Left lung (tissue), 10 donors: ENCODE results near the gene CBX8. TPM values are rescaled to one million over a fixed set of nuclear protein-coding genes. Genes with fewer than 3 reads are reported as not detected.

Experiments used
- ATAC-seq: fragments of 200-7000 bp; cut with Tn5 transposase; one replicate; pipeline ENCODE4 v1.9.1; 2020; ENCODE audit warnings: moderate library complexity
- DNase-seq, 4 donors: peaks; one replicate each; pipeline ENCODE4 v3.0.0-alpha.2; 2013 to 2020
- H3K27ac ChIP-seq, 2 donors: fragments of 200-600 bp; sonication (generic) in 1 of 2; one replicate each; pipeline versions ENCODE4 v1.5.0 to v1.8.0; 2020 to 2021
- H3K27me3 ChIP-seq, 2 donors: fragments of 200-600 bp; sonication (generic) in 1 of 2; one replicate each; pipeline versions ENCODE4 v1.5.0 to v1.8.0; 2020 to 2021
- H3K36me3 ChIP-seq, 2 donors: fragments of 200-600 bp; sonication (generic) in 1 of 2; one replicate each; pipeline versions ENCODE4 v1.5.0 to v1.8.0; 2020 to 2021
- H3K4me1 ChIP-seq, 2 donors: fragments of 200-600 bp; one replicate each; pipeline ENCODE4 v1.8.0; 2021
- H3K4me3 ChIP-seq, 2 donors: fragments of 200-600 bp; sonication (generic) in 1 of 2; one replicate each; pipeline versions ENCODE4 v1.5.0 to v1.8.0; 2020 to 2021; ENCODE audit warnings: mild to moderate bottlenecking in 1 of 2
- H3K9me3 ChIP-seq, 2 donors: fragments of 200-600 bp; sonication (generic) in 1 of 2; one replicate each; pipeline versions ENCODE4 v1.5.0 to v1.8.0; 2020 to 2021
- intact Hi-C, 2 donors: fragments of 100-400 bp; cut with DNase I; formaldehyde crosslinking; loops; one replicate each; pipeline versions ENCODE4 v1.11.2 to v1.14.2; 2022
- polyA plus RNA-seq, 6 donors: library from polyadenylated mRNA; unstranded; fragments of 120-200 nt; gene quantifications; one replicate each; pipeline ENCODE4 v1.2.1, GENCODE V29; 2013; ENCODE audit not compliant: insufficient read length in 6 of 6
- total RNA-seq, 2 donors: library from RNA; stranded (reverse); fragmentation: NEBNext Ultra II Directional; extraction: Animal tissue kit (Norgen Biotek cat#: 25700); gene quantifications; one replicate each; pipeline ENCODE4 v1.2.1, GENCODE V29; 2021
- TF ChIP-seq, protein P1 (sequence below), 2 donors: fragments of 200-600 bp; sonication (generic) in 1 of 2; IDR thresholded peaks; one replicate each; pipeline versions ENCODE4 v1.5.0 to v1.8.0; 2021; ENCODE audit warnings: antibody characterized with exemption in 2 of 2
- donor health status: DM: no; HTN: yes; CAD: no.
- donor health status: DM: no; HTN: no; CAD: no.

Gene CBX8
- total and polyA plus RNA-seq, 8 donors: 7.3 to 11.4 (median 8.9) TPM

DNA sequence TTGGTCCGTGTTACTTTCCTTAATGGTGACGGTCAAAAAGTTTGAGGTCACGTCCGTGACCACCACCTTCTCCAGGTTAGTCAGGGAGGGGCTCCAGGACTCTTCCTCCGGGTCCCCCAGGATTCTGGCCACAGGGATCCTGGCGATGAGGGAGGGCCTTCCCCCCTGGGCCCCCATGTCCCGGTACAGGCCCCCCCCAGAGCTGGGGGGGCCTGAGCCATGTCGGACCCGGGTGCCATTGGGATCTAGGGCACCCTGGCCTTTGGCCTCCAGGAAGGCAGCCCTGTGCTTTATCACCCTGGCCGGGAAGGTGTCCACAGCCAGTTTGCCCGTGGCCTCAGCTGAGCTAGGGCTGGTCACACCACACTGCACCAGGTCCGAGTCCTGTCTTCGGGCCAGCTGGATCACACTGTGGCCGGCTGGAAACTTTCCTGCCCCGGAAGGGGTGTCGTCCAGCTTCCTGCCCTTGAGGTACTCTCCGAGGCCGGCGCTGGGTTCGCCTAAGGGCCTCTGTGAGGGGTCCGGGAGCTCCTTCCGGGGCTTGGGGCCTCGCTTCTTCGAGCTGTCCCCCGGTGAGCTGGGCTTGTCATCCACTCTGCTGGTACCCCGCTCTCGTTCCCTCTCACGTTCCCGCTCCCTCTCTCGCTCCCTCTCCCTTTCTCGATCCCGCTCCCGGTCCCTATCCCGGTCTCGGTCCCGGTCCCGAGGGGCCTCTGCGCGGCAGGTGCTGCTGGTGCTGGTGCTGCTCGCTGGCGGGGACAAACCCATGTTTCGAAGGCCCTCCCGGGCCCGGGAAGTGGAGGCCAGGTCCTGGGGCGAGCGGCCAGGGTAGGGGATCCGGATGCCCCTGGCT, 2.0 kb downstream of the CBX8 start:
- TF ChIP-seq, protein P1, sequence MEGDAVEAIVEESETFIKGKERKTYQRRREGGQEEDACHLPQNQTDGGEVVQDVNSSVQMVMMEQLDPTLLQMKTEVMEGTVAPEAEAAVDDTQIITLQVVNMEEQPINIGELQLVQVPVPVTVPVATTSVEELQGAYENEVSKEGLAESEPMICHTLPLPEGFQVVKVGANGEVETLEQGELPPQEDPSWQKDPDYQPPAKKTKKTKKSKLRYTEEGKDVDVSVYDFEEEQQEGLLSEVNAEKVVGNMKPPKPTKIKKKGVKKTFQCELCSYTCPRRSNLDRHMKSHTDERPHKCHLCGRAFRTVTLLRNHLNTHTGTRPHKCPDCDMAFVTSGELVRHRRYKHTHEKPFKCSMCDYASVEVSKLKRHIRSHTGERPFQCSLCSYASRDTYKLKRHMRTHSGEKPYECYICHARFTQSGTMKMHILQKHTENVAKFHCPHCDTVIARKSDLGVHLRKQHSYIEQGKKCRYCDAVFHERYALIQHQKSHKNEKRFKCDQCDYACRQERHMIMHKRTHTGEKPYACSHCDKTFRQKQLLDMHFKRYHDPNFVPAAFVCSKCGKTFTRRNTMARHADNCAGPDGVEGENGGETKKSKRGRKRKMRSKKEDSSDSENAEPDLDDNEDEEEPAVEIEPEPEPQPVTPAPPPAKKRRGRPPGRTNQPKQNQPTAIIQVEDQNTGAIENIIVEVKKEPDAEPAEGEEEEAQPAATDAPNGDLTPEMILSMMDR (IDR thresholded peaks at IDR 0.05): no peak
- no peak overlapping the region for H3K27ac ChIP-seq
- H3K4me1 ChIP-seq: peaks cover 26 to 58% of the 10 kb centered on the region in 2 donors
- DNase-seq (peak in 1 of 4 donors; percentile 72), ATAC-seq (no peak)
- intact Hi-C loops: no loop called here
- H3K9me3 ChIP-seq: no peaks in the 10 kb centered on the region
- H3K36me3 ChIP-seq: peaks cover 0 to 11% of the 10 kb centered on the region in 2 donors
- peaks cover 53 to 70% of the 10 kb centered on the region in 2 donors for H3K27me3 ChIP-seq
- H3K4me3 ChIP-seq: no peak overlapping the region

DNA sequence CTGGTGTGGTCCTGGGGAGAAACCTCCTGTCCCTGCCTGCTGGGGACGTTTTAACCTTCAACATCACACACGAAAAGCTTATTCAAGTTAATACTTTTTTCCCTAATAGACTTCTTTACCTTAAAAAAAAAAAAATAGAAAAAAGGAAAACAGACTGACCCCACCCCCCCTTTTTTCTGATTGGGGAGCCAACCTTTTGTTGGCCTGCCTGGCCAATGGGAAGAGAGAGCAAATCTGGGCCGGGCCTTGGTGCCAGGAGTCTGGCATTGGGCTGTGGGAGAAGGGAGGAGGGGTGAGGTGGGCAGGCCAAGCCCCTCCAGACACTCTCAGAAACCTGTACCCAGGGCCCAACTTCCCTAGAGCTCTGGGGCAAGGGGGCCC, 3.0 kb downstream of the CBX8 start:
- intact Hi-C loops: no loop called here
- Histone ChIP-seq H3K27ac (no peak overlapping the region), H3K4me3 (peak overlapping the region in 1 of 2 donors; percentile 24), H3K36me3 (peaks cover 0 to 11% of the 10 kb centered on the region in 2 donors), H3K4me1 (peaks cover 27 to 57% of the 10 kb centered on the region in 2 donors), H3K27me3 (peaks cover 53 to 70% of the 10 kb centered on the region in 2 donors), H3K9me3 (no peaks in the 10 kb centered on the region)
- TF ChIP-seq, protein P1 (IDR thresholded peaks at IDR 0.05): no peak
- DNase-seq (peak in 1 of 4 donors; percentile 34), ATAC-seq (no peak)

DNA sequence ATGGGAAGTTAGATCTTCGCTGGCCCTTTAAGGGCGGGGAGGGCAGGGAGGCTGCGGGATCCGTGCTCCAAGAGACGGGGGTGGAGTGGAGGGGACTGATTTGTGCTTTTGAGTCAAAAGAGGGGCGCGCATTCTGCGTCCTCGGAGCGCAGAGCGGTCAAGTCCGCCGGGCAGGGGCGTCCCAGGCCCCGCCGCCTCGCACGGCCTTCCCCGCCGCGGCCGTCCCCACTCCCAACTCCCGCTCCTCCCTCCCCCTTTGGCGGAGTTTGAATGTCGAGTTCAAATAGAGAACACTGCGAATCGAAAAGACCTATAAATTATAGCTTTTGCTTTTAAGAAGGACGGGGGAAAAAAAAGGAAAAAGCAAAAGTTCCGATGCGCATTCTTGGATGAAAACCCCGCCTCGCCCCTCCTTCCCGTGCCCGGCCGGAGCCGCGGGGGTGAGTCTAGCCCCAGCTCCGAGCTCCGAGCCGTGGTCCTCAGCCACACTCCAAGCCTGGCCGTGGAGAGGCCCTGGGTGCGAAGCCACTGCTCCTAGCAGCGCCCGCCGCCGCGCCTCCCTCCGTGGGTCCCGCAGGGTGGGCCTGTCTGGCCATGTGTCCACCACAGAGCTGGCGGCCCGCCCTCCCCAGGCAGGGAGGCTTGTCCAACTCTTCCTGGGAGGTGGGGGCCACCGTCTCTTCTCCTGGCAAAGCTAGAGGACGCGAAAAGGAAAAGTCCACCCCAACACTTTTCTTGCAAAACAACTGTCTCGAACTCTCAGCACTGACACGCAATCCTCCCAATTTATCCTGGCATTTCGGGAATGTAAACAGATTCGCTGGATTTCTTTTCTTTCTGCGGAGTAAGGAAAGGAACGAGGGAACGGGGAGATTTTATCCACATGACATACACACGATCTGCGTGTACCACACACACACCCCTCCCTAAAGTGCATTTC, 3.6 kb downstream of the CBX8 start:
- intact Hi-C loops: no loop called here
- Histone ChIP-seq H3K9me3 (no peaks in the 10 kb centered on the region), H3K36me3 (peaks cover 0 to 11% of the 10 kb centered on the region in 2 donors), H3K27ac (no peak overlapping the region), H3K4me3 (peak overlapping the region in 1 of 2 donors; percentile 24), H3K27me3 (peaks cover 53 to 70% of the 10 kb centered on the region in 2 donors), H3K4me1 (peaks cover 22 to 51% of the 10 kb centered on the region in 2 donors)
- TF ChIP-seq, protein P1 (IDR thresholded peaks at IDR 0.05): no peak
- ATAC-seq: no peak
- peak in 1 of 4 donors; percentile 82 for DNase-seq

DNA sequence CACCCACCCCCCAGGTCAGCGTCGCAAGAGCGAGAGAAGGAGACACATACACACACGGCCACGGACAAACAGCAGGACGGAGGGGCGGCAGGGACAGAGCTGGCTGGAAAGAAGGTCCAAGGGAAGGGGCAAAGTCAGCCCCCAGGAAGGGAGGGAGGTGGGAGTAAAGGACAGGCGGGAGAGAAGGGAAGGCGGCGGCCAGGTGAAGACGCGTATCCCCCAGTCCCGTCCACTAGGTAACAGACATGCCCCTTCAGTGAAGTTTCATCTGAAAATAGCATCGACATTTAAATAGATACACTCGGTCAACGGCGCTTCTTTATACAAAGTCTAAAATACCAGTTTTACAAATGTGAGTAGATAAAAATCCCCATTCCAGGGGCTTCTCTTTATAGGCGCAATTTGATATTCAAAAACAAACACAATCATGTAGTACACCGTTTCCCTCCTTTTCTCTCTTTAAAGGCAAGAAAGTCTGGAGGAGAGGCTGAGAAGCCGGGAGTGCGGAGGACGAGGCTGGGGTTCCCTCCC, 4.5 kb downstream of the CBX8 start:
- Histone ChIP-seq H3K27me3 (peaks cover 48 to 70% of the 10 kb centered on the region in 2 donors), H3K9me3 (no peaks in the 10 kb centered on the region), H3K4me3 (no peak overlapping the region), H3K27ac (no peak overlapping the region), H3K36me3 (peaks cover 0 to 11% of the 10 kb centered on the region in 2 donors), H3K4me1 (peaks cover 17 to 45% of the 10 kb centered on the region in 2 donors)
- intact Hi-C loops: no loop called here
- no peak for ATAC-seq
- TF ChIP-seq, protein P1 (IDR thresholded peaks at IDR 0.05): no peak
- DNase-seq: no peak
